ENCODE results near the gene GET4.

- TF ChIP-seq CTCF (conservative IDR thresholded peaks at IDR 0.05 in 1 of 2, IDR thresholded peaks at IDR 0.05 in 1 of 2; ENCODE audit: extremely low read depth in 1 of 2, insufficient read depth in 1 of 2, low read depth in 1 of 2, low read length in 2 of 2) (no peak), EZH2 (IDR thresholded peaks at IDR 0.05; ENCODE audit: borderline replicate concordance, low read length) (no peak)
Observed at GRCh38 chr7:919924-920341, 43.6 kb downstream of the GET4 start.
